Esophagus muscularis mucosa (tissue), 4 donors: ENCODE data around the gene TPCN1. TPM values are rescaled to one million over a fixed set of nuclear protein-coding genes. Genes with fewer than 3 reads are reported as not detected.

Experiments used
- DNase-seq: peaks from one replicate; pipeline ENCODE4 v3.0.0-alpha.2; 2017; ENCODE audit errors: extremely low spot score
- H3K27ac ChIP-seq, 4 donors: fragments of 200-600 bp; sonication (generic); replicated peaks in 1 of 4; 1 replicate in 3 of 4; 2 replicates in 1 of 4; pipeline ENCODE4 v1.5.1; 2016 to 2019; ENCODE audit warnings: mild to moderate bottlenecking in 1 of 4
- H3K27me3 ChIP-seq, 4 donors: fragments of 200-600 bp; sonication (generic); one replicate each; pipeline versions ENCODE4 v1.5.1 to v1.6.0; 2016 to 2019
- H3K36me3 ChIP-seq, 4 donors: fragments of 200-600 bp; sonication (generic); one replicate each; pipeline ENCODE4 v1.5.1; 2016 to 2019
- H3K4me1 ChIP-seq, 4 donors: fragments of 200-600 bp; sonication (generic); one replicate each; pipeline ENCODE4 v1.5.1; 2016 to 2019
- H3K4me3 ChIP-seq, 4 donors: fragments of 200-600 bp; sonication (generic); 1 replicate in 2 of 4; 2 replicates in 2 of 4; pipeline ENCODE4 v1.5.1; 2016 to 2019; ENCODE audit warnings: mild to moderate bottlenecking in 4 of 4, moderate library complexity in 1 of 4
- H3K9me3 ChIP-seq, 4 donors: fragments of 200-600 bp; sonication (generic); 1 replicate in 3 of 4; 2 replicates in 1 of 4; pipeline ENCODE4 v1.5.1; 2016 to 2019
- CTCF ChIP-seq, 3 experiments: fragments of 200-600 bp in 2 of 3; fragments of 450-650 bp in 1 of 3; sonication (generic) in 2 of 3; IDR thresholded peaks; one replicate each; pipeline ENCODE4 v1.5.1; 2017 to 2019; ENCODE audit warnings: antibody characterized with exemption in 3 of 3, mild to moderate bottlenecking in 2 of 3, moderate library complexity in 1 of 3
- EP300 ChIP-seq: sonication (generic); formaldehyde crosslinking; IDR thresholded peaks from one replicate; pipeline ENCODE4 v1.6.1; 2017; ENCODE audit warnings: antibody characterized with exemption
- POLR2A ChIP-seq: fragments of 450-650 bp; IDR thresholded peaks from one replicate; pipeline ENCODE4 v1.6.1; 2017; ENCODE audit warnings: antibody characterized with exemption, moderate library complexity, mild to moderate bottlenecking, low read depth
- POLR2AphosphoS5 ChIP-seq, 2 donors: sonication (generic); formaldehyde crosslinking; IDR thresholded peaks; one replicate each; pipeline ENCODE4 v1.6.1; 2017; ENCODE audit warnings: antibody characterized with exemption in 2 of 2
- WGBS: methylation state at CpG from one replicate; pipeline ENCODE4 v1.1.5; 2018; 5-methylcytosine and 5-hydroxymethylcytosine counted together
- intact Hi-C: fragments of 100-400 bp; cut with DNase I; formaldehyde crosslinking; loops from one replicate; pipeline ENCODE4 v1.15.1; 2023
- total RNA-seq, 4 donors: library from RNA; depleted of rRNA; stranded (reverse); fragments of >200 nt; gene quantifications; one replicate each; pipeline versions ENCODE4 v1.1.0 to v1.2.1, GENCODE V29; 2016

The TPCN1 gene
- total RNA-seq, 4 donors from 2014 or later = 31.1 to 54.0 (median 34.5) TPM

- no peak for TF ChIP-seq EP300
- no peak for TF ChIP-seq CTCF (IDR thresholded peaks at IDR 0.05)
- TF ChIP-seq POLR2A = no peak
- no peak for TF ChIP-seq POLR2AphosphoS5 (IDR thresholded peaks at IDR 0.05)
These were observed 112.9 kb downstream of the TPCN1 start for GRCh38 chr12:113333877-113334785.

DNA sequence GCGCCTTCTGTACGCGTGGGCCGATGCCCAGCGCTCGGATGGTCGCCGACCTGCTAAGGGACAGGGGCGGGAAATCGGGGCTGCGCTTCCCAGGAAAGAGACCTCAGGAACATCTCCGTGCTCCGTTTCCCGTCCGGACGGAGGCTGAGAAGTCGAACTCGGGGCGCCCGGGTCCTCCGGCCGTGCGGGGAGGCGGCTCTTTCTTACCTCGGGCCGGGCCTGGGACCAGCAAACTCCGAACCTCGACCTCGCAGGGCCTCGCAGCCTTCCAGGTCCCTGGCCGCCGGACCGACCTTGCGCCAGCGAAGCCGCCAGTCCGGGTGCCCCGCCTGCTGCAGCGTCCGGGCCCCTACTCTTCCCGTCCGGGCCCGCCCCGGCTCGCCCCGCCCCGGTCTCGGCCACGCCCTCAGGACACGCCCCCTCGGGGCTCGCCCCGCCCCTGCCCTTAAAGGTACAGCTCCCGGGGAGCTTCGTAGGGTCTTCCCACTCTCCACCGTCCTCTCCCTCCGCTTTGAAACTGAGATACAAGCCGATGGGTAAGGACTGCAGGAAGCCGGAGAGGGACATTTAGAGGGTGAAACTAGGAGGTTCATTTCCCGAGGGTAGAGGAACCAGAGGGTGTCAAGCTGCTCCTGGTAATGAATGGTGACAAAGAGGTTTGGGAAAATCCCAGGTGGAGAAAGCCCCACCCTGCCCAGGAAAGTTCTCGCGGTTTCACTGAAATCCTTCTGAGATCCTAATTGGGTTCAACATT is 113.7 kb downstream of the TPCN1 start, which contains the start of gene SLC8B1:
Gene SLC8B1 (minus strand): TSS at position 324 of the 754 bp plus-strand sequence. CDS start 2,231 bp downstream, outside the sequence.
- Histone ChIP-seq H3K4me1 (peaks cover 14 to 36% (median 29%) of the 10 kb centered on the region in 4 donors), H3K27ac (peak within 1 kb of the TSS; percentile 74 to 84 (median 78)), H3K9me3 (no peaks in the 10 kb centered on the region), H3K36me3 (peaks cover 5 to 29% (median 21%) of the 10 kb centered on the region in 4 donors), H3K4me3 (peak within 1 kb of the TSS; percentile 66 to 89 (median 72)), H3K27me3 (no peaks in the 10 kb centered on the region)
- intact Hi-C loops = loop anchor here (2.0 kb wide), 1 partner anchor 26 kb away; no protein-coding TSS in a partner anchor
- TF ChIP-seq CTCF (IDR thresholded peaks at IDR 0.05) = peak in 1 of 3 experiments; percentile 26
- no peak for TF ChIP-seq EP300
- peak; percentile 90 to 95 for TF ChIP-seq POLR2AphosphoS5 (IDR thresholded peaks at IDR 0.05)
- peak; percentile 84 for TF ChIP-seq POLR2A
- peak; percentile 97 for DNase-seq
- 0% methylated on average over 43 of the region's 62 CpGs for WGBS

More at GRCh38 chr12:113333877-113334785, 112.9 kb downstream of the TPCN1 start:
- 30% methylated on average over 22 of the region's 27 CpGs for WGBS
- no peaks in the 10 kb centered on the region for H3K27me3 ChIP-seq
- peak overlapping the region; percentile 66 to 89 (median 72) for H3K4me3 ChIP-seq
- no peaks in the 10 kb centered on the region for H3K9me3 ChIP-seq
- H3K4me1 ChIP-seq = peaks cover 21 to 41% (median 35%) of the 10 kb centered on the region in 4 donors
- no peak for DNase-seq
- intact Hi-C loops = loop anchor here (2.0 kb wide), 1 partner anchor 27 kb away; no protein-coding TSS in a partner anchor
- H3K36me3 ChIP-seq = peaks cover 5 to 32% (median 24%) of the 10 kb centered on the region in 4 donors
- H3K27ac ChIP-seq = peak overlapping the region; percentile 74 to 84 (median 78)

GRCh38 chr12:113339540-113339939 is 118.3 kb downstream of the TPCN1 start:
- no peaks in the 10 kb centered on the region for H3K36me3 ChIP-seq
- TF ChIP-seq POLR2A (no peak), CTCF (IDR thresholded peaks at IDR 0.05) (no peak), POLR2AphosphoS5 (IDR thresholded peaks at IDR 0.05) (no peak), EP300 (no peak)
- peaks cover 0 to 14% (median 10%) of the 10 kb centered on the region in 4 donors for H3K4me1 ChIP-seq
- WGBS = over 99% methylated on average over 5 of the region's 5 CpGs
- no peak overlapping the region for H3K27ac ChIP-seq
- H3K9me3 ChIP-seq = no peaks in the 10 kb centered on the region
- H3K27me3 ChIP-seq = no peaks in the 10 kb centered on the region
- no peak overlapping the region for H3K4me3 ChIP-seq
- DNase-seq = no peak
- intact Hi-C loops = no loop called here

DNA sequence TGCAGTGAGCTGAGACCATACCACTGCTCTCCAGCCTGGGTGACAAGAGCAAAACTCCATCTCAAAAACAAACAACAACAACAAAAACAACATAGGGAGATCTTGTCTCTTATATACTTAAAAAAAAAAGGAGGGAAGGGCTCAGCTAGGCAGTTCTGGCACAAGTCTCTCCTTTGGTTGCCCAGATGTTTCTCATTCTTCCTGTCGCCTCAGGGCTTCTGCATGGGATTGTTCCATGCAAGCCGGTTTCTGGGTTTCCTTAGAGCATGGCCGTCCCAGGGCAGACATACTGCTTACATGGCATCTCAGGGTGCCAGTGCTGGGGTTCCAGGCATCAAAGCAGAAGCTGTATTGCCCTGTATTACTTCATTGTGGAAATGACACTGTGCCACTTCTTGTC is 118.8 kb downstream of the TPCN1 start:
- no peak overlapping the region for H3K27ac ChIP-seq
- H3K36me3 ChIP-seq = no peaks in the 10 kb centered on the region
- no peaks in the 10 kb centered on the region for H3K9me3 ChIP-seq
- H3K4me3 ChIP-seq = no peak overlapping the region
- no peak for TF ChIP-seq CTCF (IDR thresholded peaks at IDR 0.05)
- no peak for TF ChIP-seq EP300
- TF ChIP-seq POLR2A = no peak
- peaks cover 0 to 12% (median 8%) of the 10 kb centered on the region in 4 donors for H3K4me1 ChIP-seq
- 79% methylated on average over 3 of the region's 3 CpGs for WGBS
- no peaks in the 10 kb centered on the region for H3K27me3 ChIP-seq
- intact Hi-C loops = no loop called here
- DNase-seq = no peak
